MV-4-11 (cell line): ENCODE measurements around the gene ZNF839.
"Not testable (repeated sequence)": the region's sequence is repeated elsewhere in the genome, so short reads cannot be mapped to it uniquely, and the experiment has no call there.

Experiments used
- DNase-seq: peaks from one replicate; lab custom pipeline; 2025; lab: John Stamatoyannopoulos, UW

The ZNF839 gene

DNA sequence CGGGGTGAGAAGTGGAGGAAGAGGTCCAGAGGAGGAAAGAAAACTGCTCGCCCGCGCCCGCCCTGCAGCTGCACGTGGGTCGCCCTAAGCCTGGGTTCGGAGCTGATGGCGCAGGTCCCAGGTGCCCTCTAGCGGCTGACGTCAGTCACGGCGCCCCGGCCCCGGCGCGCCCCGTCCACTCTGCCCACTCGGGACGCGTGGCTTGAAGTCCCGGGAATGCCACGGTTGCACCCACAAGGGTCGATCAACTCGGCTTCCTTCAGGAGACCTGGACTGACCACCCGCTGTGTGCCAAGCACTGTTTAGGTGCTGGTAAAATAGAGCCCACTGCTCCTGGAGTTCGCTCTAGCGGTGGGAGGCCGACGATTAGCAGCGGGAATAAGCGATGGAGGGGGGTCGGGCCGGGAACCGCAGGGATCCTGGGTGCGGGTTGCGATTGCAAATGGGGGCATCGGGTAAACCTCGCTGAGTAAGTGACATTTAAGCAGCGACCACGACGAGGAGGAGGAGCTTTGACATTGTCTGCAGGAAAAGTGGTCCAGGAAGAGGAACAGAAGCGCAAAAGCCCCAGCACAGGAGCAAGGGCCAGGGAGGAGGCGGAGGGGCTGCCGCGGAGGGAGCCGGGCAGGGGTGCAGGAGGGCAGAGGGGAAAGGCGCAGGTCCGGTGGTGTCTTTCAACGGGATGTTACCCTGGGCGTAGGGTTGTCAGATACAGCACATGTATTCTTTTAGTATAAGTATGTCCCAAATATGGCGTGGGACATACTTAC lies 5.1 kb upstream of the ZNF839 start:
- DNase-seq: peak; percentile 74

DNA sequence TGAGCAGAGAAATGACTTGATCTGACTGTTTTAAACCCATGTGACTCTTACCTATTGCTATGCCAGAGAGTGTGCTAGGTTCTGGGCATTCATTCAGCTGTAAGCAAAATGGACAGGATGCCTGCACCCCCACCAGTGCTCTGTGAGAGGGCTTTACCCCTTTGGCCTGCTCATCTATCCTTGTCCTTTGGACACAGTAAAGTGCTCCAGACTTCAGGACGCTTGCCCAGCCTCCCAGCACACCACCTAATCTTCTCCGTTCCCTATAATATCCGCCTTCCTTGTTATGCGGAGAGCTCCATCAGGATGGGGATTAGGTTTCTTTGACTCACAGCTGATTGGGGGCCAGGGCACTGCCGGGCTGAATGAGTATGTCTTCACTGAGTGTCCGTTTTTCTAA lies 4.4 kb upstream of the ZNF839 start:
- DNase-seq: no peak

DNA sequence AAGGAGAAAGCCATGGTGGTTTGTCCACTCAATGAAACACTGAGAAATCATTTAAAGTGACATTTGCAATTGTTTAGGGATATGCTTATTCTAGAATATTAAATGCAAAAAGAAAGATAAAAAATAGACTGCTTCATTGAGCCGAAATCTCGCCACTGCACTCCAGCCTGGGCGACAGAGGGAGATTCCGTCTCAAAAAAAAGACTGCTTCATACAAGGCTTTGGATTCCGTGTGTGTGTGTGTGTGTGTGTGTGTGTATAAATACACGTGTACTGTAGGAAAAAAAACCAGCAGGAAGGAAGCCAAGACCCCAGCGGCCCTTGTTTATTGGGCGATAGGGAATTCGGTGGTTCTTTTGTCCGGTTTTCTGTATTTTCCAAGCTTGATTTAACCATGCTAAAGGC lies 3.2 kb upstream of the ZNF839 start:
- DNase-seq: peak; percentile 57

DNA sequence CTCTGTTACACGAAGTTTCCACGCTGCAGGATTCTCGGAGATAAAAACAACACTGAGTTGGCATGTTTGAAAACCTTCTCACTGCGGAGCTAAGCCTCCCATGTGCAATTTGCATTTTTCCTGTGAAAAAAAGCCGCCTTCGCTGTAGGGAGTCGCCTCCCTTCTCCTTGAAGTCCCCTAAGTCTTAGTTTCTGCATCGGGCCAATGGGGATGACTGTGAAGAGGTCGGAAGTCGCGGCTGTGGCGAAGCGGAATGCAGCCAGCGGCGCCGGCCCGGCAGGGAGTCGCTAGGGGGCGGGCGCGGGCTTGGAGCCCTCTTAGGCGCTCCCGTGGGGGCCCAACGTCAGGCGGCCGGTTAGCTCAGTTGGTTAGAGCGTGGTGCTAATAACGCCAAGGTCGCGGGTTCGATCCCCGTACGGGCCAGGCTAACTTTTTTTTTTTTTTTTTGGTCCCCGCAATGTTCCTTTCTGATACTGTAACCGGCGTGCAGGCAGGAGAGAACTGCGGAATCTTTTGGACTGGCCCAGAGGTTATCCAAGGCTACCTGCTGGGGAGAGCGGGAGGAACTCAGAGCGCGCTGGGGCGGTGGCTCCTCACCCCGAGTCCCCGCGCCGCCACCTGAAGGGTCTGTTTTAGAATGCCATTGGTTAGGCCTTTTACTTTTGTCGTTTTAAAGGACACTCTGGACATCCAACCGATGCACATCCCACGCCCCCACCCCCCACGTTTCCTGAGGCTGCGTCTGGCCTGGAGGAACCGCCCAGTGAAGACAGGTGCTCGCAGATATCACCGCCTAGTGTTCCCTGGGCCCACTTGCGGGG lies 2.6 kb upstream of the ZNF839 start:
- DNase-seq: peak; percentile 87

DNA sequence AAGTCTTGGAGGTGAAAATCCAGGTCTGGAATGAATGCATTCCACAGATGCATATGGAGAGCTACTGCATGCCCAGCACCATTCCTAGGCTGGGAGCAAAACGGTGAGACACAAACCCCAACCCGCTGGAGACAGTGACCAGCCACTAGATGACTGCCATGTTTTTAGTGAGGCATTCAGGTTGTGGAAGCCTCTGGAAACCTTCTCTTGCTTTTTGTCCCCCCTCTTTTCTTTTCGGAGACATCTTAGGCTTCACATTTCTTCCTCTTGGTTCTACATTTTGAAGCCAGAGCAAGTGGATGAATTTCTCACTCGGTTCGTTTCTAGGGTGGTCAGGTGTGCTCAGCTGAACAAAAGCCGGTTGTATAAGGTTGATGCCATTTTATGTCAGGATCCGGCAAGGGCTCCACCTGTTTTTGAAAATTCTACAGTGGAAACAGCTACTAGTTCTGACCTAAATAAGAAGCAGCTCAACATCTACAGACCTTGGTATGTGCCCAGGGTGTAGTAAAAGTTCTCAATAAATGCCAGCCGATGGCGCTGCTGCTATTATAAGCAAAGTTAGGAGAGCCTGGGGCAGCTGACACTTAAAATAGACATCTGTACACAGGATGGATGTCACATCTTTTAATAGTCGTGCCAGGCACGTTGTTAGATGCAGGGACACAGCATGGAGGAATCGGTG lies 1.8 kb upstream of the ZNF839 start:
- peak; percentile 78 for DNase-seq

DNA sequence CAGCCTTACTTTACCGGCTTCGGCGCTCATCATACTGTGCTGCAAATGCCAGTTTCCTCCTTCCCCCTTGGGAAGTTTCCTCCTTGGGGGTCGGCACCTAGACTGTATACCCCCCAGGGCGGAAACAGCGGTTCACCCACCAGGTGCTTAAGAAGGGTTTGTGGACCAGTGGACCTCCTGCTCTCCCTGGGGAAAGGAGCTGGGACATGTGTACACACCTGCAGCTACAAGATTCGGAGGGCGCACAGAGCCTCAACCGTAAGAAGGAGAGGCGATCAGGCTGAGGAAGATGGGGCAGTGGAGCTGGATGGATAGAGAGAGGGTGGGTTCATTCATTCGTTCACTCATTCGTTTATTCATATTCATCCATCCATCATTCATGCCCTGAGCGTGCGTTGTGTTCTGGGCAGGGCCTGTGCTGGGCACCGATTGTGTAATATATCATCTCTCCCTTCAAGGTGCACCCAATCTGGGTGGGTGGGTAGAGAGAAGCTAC lies 717 bp upstream of the ZNF839 start:
- DNase-seq: no peak

DNA sequence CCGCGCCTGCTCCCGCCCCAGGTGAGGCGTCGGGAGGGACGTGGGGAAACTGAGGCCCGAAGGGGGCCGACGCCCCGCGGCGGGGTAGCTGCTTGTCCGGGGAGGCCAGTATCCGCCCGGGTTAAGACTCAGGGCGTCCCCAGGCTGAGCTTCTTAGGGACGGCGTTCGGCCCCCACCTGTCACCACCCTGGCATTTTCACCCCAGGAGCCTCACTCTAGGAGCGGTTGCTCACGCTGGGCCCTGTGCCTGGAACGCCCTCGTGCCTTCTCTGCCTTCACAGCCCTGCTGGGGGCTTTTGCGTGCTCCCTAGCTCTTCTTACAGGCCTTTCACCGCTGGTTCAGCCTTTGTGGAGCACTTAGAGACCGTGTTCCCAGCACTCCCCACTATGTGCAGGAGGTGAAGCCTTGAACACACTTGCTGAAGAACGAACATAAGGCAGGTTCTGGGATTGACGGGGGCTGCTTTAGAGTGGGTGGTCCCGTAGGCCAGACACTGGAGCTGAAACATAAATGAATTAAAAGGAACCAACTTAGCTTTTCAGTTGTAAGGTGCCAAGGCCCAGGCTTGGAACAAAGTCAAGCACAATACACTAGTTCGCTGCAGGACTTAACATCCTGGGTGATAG lies 601 bp downstream of the ZNF839 start:
- DNase-seq: no peak

DNA sequence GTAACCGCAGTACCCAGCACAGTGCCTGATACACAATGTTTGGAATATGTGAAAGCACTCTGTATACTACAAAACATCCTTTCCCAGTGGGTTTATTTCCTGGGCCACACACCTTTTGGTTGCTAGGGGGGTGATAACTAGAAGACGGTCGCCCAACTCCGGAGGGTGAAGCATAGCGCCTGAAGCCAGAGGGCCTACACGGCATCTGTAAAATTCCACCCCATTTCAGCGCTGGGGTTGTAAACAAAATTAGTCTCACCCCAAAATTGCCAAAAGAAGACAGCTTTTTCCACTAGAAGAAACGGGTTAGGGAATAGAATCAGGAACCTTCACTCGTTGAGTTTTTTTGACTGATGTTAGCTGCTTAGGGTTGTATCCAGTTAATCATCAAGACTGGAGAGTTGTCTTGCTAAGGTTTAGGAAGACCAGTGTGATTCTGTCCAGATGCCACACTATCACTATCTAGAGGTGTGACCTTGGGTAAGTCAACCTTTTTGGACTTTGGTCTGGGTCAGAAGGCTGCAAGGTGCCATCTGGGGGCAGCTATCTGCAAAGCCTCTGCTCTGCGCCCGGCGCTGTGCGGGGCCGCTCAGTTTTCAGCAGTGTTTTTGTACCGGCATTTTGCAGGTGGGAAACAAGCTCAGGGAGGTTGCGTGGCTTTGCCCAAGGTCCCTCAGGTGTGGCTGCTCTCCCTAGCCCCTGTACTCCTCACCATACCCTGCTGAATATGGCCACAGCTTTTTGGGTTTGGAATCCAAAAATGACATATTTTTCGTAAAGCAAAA lies 1.3 kb downstream of the ZNF839 start:
- DNase-seq: no peak

DNA sequence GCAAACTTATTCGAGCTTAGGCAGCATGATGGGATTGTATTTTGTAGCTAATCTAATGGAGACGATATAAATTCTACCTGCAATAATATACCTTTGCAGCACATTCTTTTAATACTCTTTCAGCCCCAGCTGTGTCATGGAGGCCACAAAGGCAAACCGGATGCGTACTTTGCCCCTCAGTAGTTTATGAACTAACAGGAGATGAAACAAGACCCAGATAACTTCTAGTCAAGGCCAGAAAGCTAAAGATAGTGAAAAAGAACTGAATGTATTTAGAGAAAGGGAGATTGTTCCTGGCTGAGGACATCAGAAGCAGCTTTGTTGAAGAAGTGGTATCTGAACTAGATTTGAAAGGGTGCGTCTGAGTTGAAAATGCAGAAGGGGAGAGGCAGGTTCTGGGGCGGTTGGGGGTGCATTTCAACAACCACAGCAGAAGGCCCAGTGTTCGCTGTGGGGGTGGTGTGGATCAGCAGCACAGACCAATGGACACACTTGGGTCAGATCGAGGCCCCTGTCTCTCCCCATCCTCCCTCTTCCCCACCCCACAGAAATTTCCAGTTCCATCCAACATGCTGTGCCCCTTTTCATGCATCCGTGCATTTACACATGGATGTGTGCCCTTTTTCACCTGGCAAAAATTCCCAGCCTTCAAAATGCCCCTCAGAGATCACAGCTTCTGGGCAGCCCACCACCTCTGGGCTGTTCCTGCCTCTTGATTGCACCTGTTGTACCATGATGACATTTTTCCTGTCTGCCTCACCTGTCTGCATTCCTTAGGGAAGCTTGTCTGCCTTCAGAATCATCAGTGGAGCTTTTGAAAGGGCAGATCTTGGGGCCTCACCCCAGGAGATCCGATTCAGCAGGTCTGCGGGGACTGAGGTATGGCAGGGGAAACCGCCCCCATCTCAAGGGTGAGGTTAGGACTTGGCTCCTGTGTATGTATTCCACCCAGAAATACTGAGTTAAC lies 2.2 kb downstream of the ZNF839 start:
- DNase-seq: no peak

DNA sequence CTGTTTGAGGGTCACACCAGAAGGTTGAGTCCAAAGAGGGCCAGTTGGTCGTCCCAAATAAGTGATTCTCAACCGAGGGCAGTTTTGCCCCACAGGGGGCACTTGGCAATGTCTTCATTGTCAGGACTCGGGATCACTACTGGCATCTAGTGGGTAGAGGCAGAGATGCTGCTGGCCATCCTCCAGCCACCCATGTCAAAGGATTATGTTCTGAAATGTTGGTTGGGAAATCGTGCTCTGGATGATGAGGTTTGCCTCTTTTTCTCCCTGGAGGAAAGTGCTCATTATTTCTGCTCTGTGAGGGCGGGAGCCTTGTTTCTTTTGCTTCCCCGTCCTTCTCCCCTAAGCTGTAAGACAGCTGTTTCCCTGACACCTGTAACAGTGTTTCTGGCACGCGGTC lies 3.6 kb downstream of the ZNF839 start:
- peak; percentile 80 for DNase-seq

DNA sequence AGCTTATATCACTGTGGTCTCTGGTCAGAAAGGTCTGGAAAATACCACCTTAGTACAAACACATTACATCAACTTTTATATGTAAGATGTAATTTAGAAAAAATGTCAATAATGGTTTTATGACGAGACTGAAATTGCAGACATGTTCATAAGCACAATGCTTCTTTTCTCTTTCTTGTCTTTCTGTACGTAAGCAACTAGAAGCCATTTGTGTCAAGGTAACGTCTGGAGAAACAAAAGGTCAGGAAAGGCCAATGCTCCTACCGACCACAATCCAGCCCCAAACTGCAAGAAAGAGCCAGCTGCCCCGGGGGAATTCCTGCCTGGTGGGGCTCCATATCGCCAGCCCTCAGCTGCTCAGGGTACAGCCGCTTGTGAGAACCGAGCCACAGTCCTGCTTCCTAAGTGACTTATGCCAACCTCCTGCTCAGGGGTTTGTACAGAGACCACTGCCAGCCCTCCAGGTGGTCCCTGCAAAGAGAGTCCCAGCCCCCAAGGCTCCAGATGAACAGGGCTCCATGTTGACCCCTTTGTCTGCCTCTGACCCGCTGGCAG lies 6.3 kb downstream of the ZNF839 start:
- no peak for DNase-seq

DNA sequence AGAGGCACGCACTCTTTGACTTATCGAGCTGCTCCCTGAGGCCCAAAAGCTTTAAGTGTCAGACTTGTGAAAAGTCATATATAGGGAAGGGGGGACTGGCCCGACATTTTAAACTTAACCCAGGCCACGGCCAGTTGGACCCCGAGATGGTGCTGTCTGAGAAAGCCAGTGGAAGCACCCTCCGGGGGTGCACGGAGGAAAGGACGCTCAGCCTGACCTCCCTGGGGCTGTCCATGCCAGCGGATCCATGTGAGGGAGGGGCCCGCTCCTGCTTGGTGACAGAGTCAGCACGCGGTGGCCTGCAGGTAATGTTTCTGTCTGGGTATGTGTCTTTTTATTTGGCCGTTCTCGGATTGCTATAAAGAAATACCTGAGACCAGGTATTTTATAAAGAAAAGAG lies 7.0 kb downstream of the ZNF839 start:
- DNase-seq: no peak

DNA sequence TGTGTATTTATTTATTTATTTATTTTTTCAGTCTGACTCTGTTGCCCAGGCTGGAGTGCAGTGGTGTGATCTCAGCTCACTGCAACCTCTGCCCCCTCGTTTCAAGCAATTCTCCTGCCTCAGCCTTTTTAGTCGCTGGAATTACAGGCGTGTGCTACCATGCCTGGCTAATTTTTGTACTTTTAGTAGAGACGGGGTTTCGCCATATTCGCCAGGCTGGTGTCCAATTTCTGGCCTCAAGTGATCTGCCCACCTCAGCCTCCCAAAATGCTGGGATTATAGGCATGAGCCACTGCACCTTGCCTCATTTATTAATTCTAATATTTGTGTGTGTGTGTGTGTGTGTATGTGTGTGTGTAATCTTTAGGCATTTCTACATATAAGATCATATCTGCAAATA lies 9.8 kb downstream of the ZNF839 start:
- DNase-seq: not testable (repeated sequence)

DNA sequence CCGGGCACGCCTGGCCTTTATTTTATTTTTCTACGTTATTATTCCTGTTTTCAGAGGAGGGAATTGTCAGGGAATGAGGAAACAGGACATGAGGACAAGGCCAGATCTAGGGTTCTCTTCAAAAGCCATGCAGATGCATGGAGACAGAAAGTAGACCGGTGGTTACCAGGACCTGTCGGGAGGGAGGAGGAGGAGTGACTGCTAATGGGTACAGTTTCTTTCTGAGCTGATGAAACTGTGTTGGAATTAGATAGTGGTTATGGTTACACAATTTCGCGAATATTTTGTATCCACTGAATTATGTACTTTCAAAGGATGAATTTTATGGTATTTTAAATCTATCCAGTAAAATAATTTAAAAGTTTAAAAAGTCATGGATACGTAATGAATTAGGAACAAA lies 11.3 kb downstream of the ZNF839 start:
- peak; percentile 17 for DNase-seq

DNA sequence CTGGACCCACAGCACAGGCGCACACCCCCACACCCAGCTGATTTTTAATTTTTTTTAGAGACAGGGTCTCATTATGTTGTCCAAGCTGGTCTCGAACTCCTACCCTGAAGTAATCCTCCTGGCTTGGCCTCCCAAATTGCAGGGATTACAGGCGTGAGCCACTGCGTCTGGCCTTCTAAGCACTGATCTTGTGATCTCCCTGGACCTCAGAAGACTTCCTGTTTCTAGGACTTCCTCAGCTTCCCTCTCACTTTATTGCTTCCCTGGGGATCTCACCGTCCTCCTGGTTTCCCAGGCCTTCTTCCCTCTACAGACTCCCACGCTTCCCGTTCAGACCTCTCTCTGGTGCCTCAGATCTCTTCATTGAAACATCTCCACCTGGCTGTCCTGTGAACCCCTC lies 13.8 kb downstream of the ZNF839 start:
- DNase-seq: no peak

DNA sequence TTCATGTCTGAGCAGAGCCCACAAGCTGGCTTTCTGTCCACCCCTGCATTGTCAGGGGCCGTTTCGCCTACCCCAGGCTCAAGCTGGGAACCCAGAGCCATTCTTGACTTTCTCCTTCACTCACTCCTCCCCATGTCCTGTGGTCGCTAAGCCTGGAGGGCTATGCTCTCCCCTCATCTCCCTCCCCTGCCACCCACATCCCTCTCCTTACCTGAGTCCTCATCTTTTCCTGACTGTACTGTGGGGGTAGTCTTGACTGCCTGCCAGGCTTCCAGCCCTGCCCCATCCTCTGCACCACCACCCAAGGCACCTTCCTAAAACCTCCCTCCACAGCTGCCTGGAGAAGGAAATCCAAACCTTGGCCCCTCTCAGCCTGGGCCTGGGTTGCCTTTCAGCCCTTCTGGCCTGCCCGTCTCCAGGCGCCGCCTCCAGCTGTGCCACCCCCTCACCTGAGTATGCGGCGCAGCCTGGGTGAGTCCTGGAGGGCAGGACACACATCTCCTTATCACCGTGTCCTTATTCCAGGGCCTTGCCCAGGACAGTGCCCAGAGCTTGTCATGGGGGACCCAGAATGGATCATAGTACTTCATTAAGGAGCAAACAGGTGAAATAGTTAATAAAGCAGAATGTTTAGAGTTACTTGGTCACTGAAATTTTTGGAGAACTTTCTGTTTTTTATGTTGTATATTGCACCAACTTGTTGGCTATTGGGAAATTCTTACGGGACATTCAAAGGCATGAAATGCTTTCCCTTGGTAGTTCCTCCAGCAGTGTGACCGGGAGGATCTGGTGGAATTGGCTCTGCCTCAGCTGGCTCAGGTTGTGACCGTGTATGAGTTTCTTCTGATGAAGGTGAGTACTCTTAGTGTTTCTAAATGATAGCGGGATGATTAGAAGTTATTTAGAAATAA lies 14.5 kb downstream of the ZNF839 start:
- DNase-seq: no peak

DNA sequence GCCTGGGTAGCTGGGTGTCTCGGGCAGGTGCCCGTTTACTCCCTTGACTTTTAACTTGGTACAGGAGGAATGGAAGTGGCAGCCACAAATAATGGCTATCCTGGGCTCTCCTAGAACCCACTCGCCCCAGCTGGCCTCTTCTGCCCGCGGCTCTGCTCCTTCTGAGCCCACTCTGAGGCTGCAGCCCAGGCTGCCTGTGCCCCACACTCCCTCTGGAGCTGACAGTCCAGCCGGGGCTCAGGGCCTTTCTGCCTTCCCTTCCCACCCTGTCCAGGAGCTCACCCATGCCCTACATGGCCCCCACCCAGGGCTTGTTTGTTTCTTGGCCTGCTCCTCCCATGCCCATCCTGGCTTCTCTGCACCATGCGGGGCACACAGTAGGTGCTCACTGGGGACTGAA lies 15.6 kb downstream of the ZNF839 start:
- no peak for DNase-seq

DNA sequence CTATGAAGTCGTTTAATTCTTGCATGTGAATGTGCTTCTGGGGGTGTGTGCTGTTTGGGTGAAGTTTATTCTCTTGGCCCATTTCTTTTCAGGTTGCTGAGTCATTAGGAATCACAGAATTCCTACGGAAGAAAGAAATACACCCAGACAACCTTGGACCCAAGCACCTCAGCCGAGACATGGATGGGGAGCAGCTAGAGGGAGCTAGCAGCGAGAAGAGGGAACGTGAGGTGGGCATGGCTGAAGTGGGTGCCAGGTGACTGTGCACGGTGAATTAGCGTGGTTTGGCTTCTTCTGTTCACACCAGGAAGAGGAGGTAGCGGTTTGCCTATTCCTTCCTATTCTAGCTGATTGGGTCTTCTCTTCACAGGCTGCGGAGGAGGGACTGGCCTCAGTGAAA lies 19.2 kb downstream of the ZNF839 start:
- no peak for DNase-seq

DNA sequence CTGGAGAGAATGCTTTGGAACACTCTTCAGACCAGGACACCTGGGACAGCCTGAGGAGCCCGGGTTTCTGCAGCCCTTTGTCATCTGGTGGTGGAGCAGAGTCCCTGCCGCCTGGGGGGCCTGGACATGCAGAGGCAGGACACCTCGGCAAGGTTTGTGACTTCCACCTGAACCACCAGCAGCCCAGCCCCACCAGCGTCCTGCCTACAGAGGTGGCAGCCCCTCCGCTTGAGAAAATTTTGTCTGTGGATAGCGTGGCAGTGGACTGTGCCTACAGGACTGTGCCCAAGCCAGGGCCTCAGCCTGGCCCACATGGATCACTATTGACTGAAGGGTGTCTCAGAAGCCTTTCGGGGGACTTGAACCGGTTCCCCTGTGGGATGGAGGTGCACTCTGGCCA lies 22.0 kb downstream of the ZNF839 start:
- no peak for DNase-seq
